ENCODE data around the gene LRP2.

LRP2 gene

DNA sequence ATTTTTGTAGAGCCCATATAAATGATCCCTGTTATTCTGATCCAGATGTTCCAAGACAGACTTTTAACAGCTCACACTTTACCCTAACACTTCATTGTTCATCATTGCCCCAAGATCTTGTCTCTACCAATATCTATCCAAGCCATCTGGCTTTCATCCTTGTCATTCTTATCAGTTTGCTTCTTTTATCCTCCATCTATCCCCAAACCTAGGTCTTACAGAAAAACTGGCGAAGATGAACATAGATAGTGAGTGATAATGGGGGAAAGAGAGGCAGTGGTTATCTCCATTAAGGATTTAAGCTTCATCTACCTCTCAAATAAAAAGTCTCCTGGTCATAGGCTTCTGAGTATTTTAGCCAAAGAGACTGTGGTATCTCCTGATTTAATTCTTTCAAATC lies 203.5 kb downstream of the LRP2 start:
- no peak overlapping the region for H3K9ac ChIP-seq (ENCODE audit: low read length)
- no peaks in the 10 kb centered on the region for H3K9me3 ChIP-seq (replicated peaks; ENCODE audit: insufficient read depth, low read length)
- no peak overlapping the region for H2AFZ ChIP-seq (ENCODE audit: low read length)
- H3K4me3 ChIP-seq (ENCODE audit: low read length), result no peak overlapping the region
- no peaks in the 10 kb centered on the region for H3K36me3 ChIP-seq (replicated peaks; ENCODE audit: insufficient read depth, low read length)
- no peaks in the 10 kb centered on the region for H3K27me3 ChIP-seq (replicated peaks; ENCODE audit: insufficient read depth, low read length)
- H3K4me1 ChIP-seq (ENCODE audit: low read length), result no peaks in the 10 kb centered on the region
- no peaks in the 10 kb centered on the region for H3F3A ChIP-seq (ENCODE audit: insufficient read depth, low read length)
- no peaks in the 10 kb centered on the region for H3K79me2 ChIP-seq (ENCODE audit: low read length)
- no peak for DNase-seq
- no peaks in the 10 kb centered on the region for H3K9me2 ChIP-seq (replicated peaks; ENCODE audit: insufficient read depth, low read length)
- TF ChIP-seq EZH2 (optimal IDR thresholded peaks at IDR 0.05; ENCODE audit: low read depth, low read length) (no peak), EZH2phosphoT487 (IDR thresholded peaks at IDR 0.05; ENCODE audit: low read length) (no peak)
- TF ChIP-seq, protein P1, sequence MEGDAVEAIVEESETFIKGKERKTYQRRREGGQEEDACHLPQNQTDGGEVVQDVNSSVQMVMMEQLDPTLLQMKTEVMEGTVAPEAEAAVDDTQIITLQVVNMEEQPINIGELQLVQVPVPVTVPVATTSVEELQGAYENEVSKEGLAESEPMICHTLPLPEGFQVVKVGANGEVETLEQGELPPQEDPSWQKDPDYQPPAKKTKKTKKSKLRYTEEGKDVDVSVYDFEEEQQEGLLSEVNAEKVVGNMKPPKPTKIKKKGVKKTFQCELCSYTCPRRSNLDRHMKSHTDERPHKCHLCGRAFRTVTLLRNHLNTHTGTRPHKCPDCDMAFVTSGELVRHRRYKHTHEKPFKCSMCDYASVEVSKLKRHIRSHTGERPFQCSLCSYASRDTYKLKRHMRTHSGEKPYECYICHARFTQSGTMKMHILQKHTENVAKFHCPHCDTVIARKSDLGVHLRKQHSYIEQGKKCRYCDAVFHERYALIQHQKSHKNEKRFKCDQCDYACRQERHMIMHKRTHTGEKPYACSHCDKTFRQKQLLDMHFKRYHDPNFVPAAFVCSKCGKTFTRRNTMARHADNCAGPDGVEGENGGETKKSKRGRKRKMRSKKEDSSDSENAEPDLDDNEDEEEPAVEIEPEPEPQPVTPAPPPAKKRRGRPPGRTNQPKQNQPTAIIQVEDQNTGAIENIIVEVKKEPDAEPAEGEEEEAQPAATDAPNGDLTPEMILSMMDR (IDR thresholded peaks at IDR 0.05; ENCODE audit: low read length), result no peak
- H3K4me2 ChIP-seq (ENCODE audit: low read depth, low read length), result no peak overlapping the region
- H4K20me1 ChIP-seq (ENCODE audit: insufficient read depth, low read length), result no peaks in the 10 kb centered on the region
- H3K27ac ChIP-seq (ENCODE audit: low read length), result no peak overlapping the region

- H3K4me3 ChIP-seq (ENCODE audit: low read length), result no peak overlapping the region
- peaks cover 21% of the 10 kb centered on the region for H3K4me1 ChIP-seq (ENCODE audit: low read length)
- peak; percentile 64 for DNase-seq
- H3K9me3 ChIP-seq (replicated peaks; ENCODE audit: insufficient read depth, low read length), result no peaks in the 10 kb centered on the region
- H3K9ac ChIP-seq (ENCODE audit: low read length), result no peak overlapping the region
- H3K27me3 ChIP-seq (replicated peaks; ENCODE audit: insufficient read depth, low read length), result no peaks in the 10 kb centered on the region
- no peaks in the 10 kb centered on the region for H3K79me2 ChIP-seq (ENCODE audit: low read length)
- H4K20me1 ChIP-seq (ENCODE audit: insufficient read depth, low read length), result no peaks in the 10 kb centered on the region
- no peaks in the 10 kb centered on the region for H3K9me2 ChIP-seq (replicated peaks; ENCODE audit: insufficient read depth, low read length)
- H2AFZ ChIP-seq (ENCODE audit: low read length), result no peak overlapping the region
- H3K27ac ChIP-seq (ENCODE audit: low read length), result no peak overlapping the region
- H3K36me3 ChIP-seq (replicated peaks; ENCODE audit: insufficient read depth, low read length), result no peaks in the 10 kb centered on the region
- TF ChIP-seq, protein P1 (IDR thresholded peaks at IDR 0.05; ENCODE audit: low read length), result no peak
- no peak for TF ChIP-seq EZH2phosphoT487 (IDR thresholded peaks at IDR 0.05; ENCODE audit: low read length)
- no peak for TF ChIP-seq EZH2 (optimal IDR thresholded peaks at IDR 0.05; ENCODE audit: low read depth, low read length)
- no peaks in the 10 kb centered on the region for H3F3A ChIP-seq (ENCODE audit: insufficient read depth, low read length)
- H3K4me2 ChIP-seq (ENCODE audit: low read depth, low read length), result 0 out of 2 replicates have a peak overlapping the region, but pooled peaks have one; percentile 22
Measured at GRCh38 chr2:169146220-169146619, 216.1 kb downstream of the LRP2 start.

DNA sequence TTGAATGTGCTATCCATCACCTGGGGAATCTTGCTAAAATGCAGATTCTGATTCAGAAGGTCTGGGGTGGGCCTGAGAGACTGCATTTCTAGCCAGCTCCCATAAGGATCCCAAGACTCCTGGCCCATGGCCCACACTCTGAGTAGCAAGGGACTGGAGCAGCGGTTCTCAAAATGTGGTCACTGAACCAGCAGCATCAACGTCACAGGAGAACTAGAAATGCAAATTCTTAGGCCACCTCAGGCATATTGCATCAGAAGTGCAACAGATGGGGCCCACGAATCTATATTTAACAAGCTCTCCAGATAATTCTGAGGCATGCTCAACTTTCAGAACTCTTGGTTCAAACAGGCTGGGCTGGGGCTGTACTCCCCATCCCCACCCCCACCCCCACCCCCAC lies 218.3 kb downstream of the LRP2 start:
- no peaks in the 10 kb centered on the region for H3K79me2 ChIP-seq (ENCODE audit: low read length)
- no peak overlapping the region for H2AFZ ChIP-seq (ENCODE audit: low read length)
- H3K9me2 ChIP-seq (replicated peaks; ENCODE audit: insufficient read depth, low read length), result no peaks in the 10 kb centered on the region
- H3K9me3 ChIP-seq (replicated peaks; ENCODE audit: insufficient read depth, low read length), result no peaks in the 10 kb centered on the region
- H3K4me2 ChIP-seq (ENCODE audit: low read depth, low read length), result no peak overlapping the region
- DNase-seq, result no peak
- no peak for TF ChIP-seq EZH2phosphoT487 (IDR thresholded peaks at IDR 0.05; ENCODE audit: low read length)
- TF ChIP-seq EZH2 (optimal IDR thresholded peaks at IDR 0.05; ENCODE audit: low read depth, low read length), result no peak
- TF ChIP-seq, protein P1 (IDR thresholded peaks at IDR 0.05; ENCODE audit: low read length), result no peak
- H3K27ac ChIP-seq (ENCODE audit: low read length), result no peak overlapping the region
- H3K4me3 ChIP-seq (ENCODE audit: low read length), result no peak overlapping the region
- no peaks in the 10 kb centered on the region for H3K36me3 ChIP-seq (replicated peaks; ENCODE audit: insufficient read depth, low read length)
- H3K4me1 ChIP-seq (ENCODE audit: low read length), result peaks cover 43% of the 10 kb centered on the region
- H3F3A ChIP-seq (ENCODE audit: insufficient read depth, low read length), result peaks cover 10% of the 10 kb centered on the region
- no peaks in the 10 kb centered on the region for H4K20me1 ChIP-seq (ENCODE audit: insufficient read depth, low read length)
- no peak overlapping the region for H3K9ac ChIP-seq (ENCODE audit: low read length)
- H3K27me3 ChIP-seq (replicated peaks; ENCODE audit: insufficient read depth, low read length), result no peaks in the 10 kb centered on the region

All from MM.1S (cell line).